PC-9 (cell line): ENCODE measurements around the gene PAM. TPM values are rescaled to one million over a fixed set of nuclear protein-coding genes. Genes with fewer than 3 reads are reported as not detected.

Experiments used
- BruUV-seq: library from RNA; stranded (reverse); fragments of 400-500 nt; replicated peaks from 2 replicates; lab custom pipeline; 2021; lab: Mats Ljungman, UMichigan
- CTCF ChIA-PET: fragments of 300-600 bp; sonication (Branson Sonifier 250); formaldehyde crosslinking; loops from one replicate; lab custom pipeline; 2022; ENCODE audit warnings: antibody characterized with exemption; lab: Charles Lee
- POLR2A ChIA-PET: fragments of 300-600 bp; sonication (Branson Sonifier 250); formaldehyde crosslinking; loops from one replicate; lab custom pipeline; 2022; ENCODE audit warnings: antibody characterized with exemption; ENCODE audit not compliant: unreplicated experiment; lab: Charles Lee
- DNase-seq, 2 experiments: peaks; one replicate each; pipeline versions ENCODE4 v3.0.0 to v3.0.0-alpha.2; 2015 to 2022; ENCODE audit warnings: mixed read lengths in 1 of 2
- H2AFZ ChIP-seq: fragments of 200-600 bp; sonication (generic); 2 replicates; pipeline ENCODE4 v1.8.1; 2017; ENCODE audit warnings: antibody characterized with exemption
- H3F3A ChIP-seq: fragments of 200-600 bp; sonication (generic); 2 replicates; pipeline ENCODE4 v1.8.1; 2017; ENCODE audit warnings: antibody characterized with exemption, mild to moderate bottlenecking, low read depth; ENCODE audit not compliant: insufficient read depth
- H3K27ac ChIP-seq: fragments of 200-600 bp; sonication (generic); 2 replicates; pipeline ENCODE4 v1.6.1; 2016; ENCODE audit warnings: mixed run types
- H3K27me3 ChIP-seq: fragments of 200-600 bp; sonication (generic); 2 replicates; pipeline ENCODE4 v1.6.1; 2016; ENCODE audit warnings: low read depth, mixed run types; ENCODE audit not compliant: insufficient read depth
- H3K36me3 ChIP-seq: fragments of 200-600 bp; sonication (generic); 2 replicates; pipeline ENCODE4 v1.6.1; 2016; ENCODE audit warnings: low read depth, mixed run types
- H3K4me1 ChIP-seq: fragments of 200-600 bp; sonication (generic); replicated peaks from 2 replicates; pipeline ENCODE4 v1.6.1; 2016; ENCODE audit warnings: mixed run types; ENCODE audit not compliant: insufficient read depth
- H3K4me2 ChIP-seq: fragments of 200-600 bp; sonication (generic); 2 replicates; pipeline ENCODE4 v1.6.1; 2017; ENCODE audit warnings: mixed run types
- H3K4me3 ChIP-seq: fragments of 200-600 bp; sonication (generic); 2 replicates; pipeline ENCODE4 v1.6.1; 2016; ENCODE audit warnings: mixed run types
- H3K79me2 ChIP-seq: fragments of 200-600 bp; sonication (generic); 2 replicates; pipeline ENCODE4 v1.6.1; 2017; ENCODE audit warnings: low read depth, mixed run types
- H3K9me2 ChIP-seq: fragments of 200-600 bp; sonication (generic); 2 replicates; pipeline ENCODE4 v1.8.1; 2017; ENCODE audit warnings: mild to moderate bottlenecking; ENCODE audit not compliant: insufficient read depth
- H3K9me3 ChIP-seq: fragments of 200-600 bp; sonication (generic); 2 replicates; pipeline ENCODE4 v1.8.1; 2016; ENCODE audit warnings: low read depth; ENCODE audit not compliant: insufficient read depth
- H4K20me1 ChIP-seq: fragments of 200-600 bp; sonication (generic); 2 replicates; pipeline ENCODE4 v1.8.1; 2017; ENCODE audit not compliant: insufficient read depth
- CTCF ChIP-seq: fragments of 200-600 bp; sonication (generic); conservative IDR thresholded peaks from 2 replicates; pipeline ENCODE4 v1.6.1; 2017; ENCODE audit warnings: mixed run types, antibody characterized with exemption, mild to moderate bottlenecking, moderate library complexity
- EZH2 ChIP-seq: fragments of 200-600 bp; sonication (generic); IDR thresholded peaks from 2 replicates; pipeline ENCODE4 v1.8.0; 2017; ENCODE audit warnings: antibody characterized with exemption, low read depth
- intact Hi-C: fragments of 100-400 bp; cut with micrococcal nuclease; formaldehyde crosslinking; loops from one replicate; pipeline ENCODE4 v1.10.0; 2022; ENCODE audit not compliant: unreplicated experiment
- total RNA-seq: library from RNA; stranded (reverse); gene quantifications from 2 replicates; pipeline ENCODE4 v1.2.3, GENCODE V29; 2021

Gene PAM
- total RNA-seq, 1 experiment from 2014 or later = 88.4 TPM

- H3K9me3 ChIP-seq = no peaks in the 10 kb centered on the region
- no TSS peak for BruUV-seq
- H3K27ac ChIP-seq = no peak overlapping the region
- no peak overlapping the region for H3K4me2 ChIP-seq
- H3K4me1 ChIP-seq = no peaks in the 10 kb centered on the region
- H2AFZ ChIP-seq = no peak overlapping the region
- no peak for DNase-seq
- H4K20me1 ChIP-seq = no peaks in the 10 kb centered on the region
- H3K4me3 ChIP-seq = no peak overlapping the region
- no peaks in the 10 kb centered on the region for H3K79me2 ChIP-seq
- POLR2A ChIA-PET = no interaction called here
- H3K27me3 ChIP-seq = no peaks in the 10 kb centered on the region
- H3F3A ChIP-seq = no peaks in the 10 kb centered on the region
- CTCF ChIA-PET = no interaction called here
- H3K9me2 ChIP-seq = no peaks in the 10 kb centered on the region
- TF ChIP-seq CTCF (no peak), EZH2 (no peak)
- no peaks in the 10 kb centered on the region for H3K36me3 ChIP-seq
- intact Hi-C loops = no loop called here
Measured at GRCh38 chr5:102988459-102988858, 233.4 kb downstream of the PAM start.

- Histone ChIP-seq H4K20me1 (no peaks in the 10 kb centered on the region), H3K9me3 (no peaks in the 10 kb centered on the region), H3K4me1 (no peaks in the 10 kb centered on the region), H3F3A (no peaks in the 10 kb centered on the region), H3K36me3 (no peaks in the 10 kb centered on the region), H3K4me2 (no peak overlapping the region), H3K4me3 (no peak overlapping the region), H2AFZ (no peak overlapping the region), H3K27me3 (no peaks in the 10 kb centered on the region), H3K79me2 (no peaks in the 10 kb centered on the region), H3K27ac (no peak overlapping the region), H3K9me2 (no peaks in the 10 kb centered on the region)
- POLR2A ChIA-PET = no interaction called here
- no peak for DNase-seq
- TF ChIP-seq CTCF = no peak
- TF ChIP-seq EZH2 = no peak
- BruUV-seq = no TSS peak
- CTCF ChIA-PET = no interaction called here
- intact Hi-C loops = no loop called here
Measured at GRCh38 chr5:102991802-102992201, 236.7 kb downstream of the PAM start.

- Histone ChIP-seq H3K79me2 (no peaks in the 10 kb centered on the region), H3K27me3 (no peaks in the 10 kb centered on the region), H3K4me3 (no peak overlapping the region), H3K9me3 (no peaks in the 10 kb centered on the region), H3K4me1 (no peaks in the 10 kb centered on the region), H3K4me2 (no peak overlapping the region), H3K27ac (no peak overlapping the region), H3F3A (no peaks in the 10 kb centered on the region), H3K9me2 (no peaks in the 10 kb centered on the region), H3K36me3 (no peaks in the 10 kb centered on the region), H2AFZ (no peak overlapping the region), H4K20me1 (no peaks in the 10 kb centered on the region)
- BruUV-seq = no TSS peak
- CTCF ChIA-PET = no interaction called here
- DNase-seq = no peak
- no peak for TF ChIP-seq CTCF
- TF ChIP-seq EZH2 = no peak
- POLR2A ChIA-PET = no interaction called here
- intact Hi-C loops = no loop called here
Measured at GRCh38 chr5:102996011-102996575, 241.0 kb downstream of the PAM start.
